LNCaP clone FGC (cell line): ENCODE results near the gene NANOS2.

ENCODE experiments used
- DNase-seq: peaks from one replicate; pipeline ENCODE4 v3.0.0-alpha.2; 2011; ENCODE audit warnings: low read depth
- H3K4me3 ChIP-seq: 2 replicates; pipeline ENCODE4 v1.5.1; 2011; ENCODE audit warnings: mild to moderate bottlenecking, low read depth, low read length, control low read depth
- CTCF ChIP-seq: IDR thresholded peaks from 2 replicates; pipeline ENCODE4 v1.5.1; 2012; ENCODE audit warnings: mild to moderate bottlenecking; ENCODE audit not compliant: control insufficient read depth, insufficient read depth; ENCODE audit errors: extremely low read depth

The NANOS2 gene

DNA sequence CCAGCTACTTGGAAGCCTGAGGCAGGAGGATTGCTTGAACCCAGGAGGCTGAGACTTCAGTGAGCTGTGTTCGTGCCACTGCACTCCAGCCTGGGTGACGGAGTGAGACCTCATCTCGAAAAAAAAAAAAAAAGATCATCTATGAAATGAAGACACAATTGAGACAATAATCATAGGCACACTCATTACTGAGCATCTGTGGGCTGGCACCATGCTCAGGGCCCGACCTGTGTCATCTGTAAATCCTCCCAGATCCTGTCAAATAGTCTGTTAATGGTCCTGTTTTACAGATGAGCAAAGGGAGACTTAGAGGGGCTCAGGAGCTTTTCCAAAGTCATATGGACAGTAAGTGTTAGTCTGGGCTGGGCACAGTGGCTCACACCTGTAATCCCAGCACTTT, 4.1 kb upstream of the NANOS2 start:
- no peak for TF ChIP-seq CTCF

GRCh38 chr19:45917421-45918091, 3.0 kb upstream of the NANOS2 start:
- TF ChIP-seq CTCF, result no peak
- no peak for DNase-seq
- no peak overlapping the region for H3K4me3 ChIP-seq

More for the DNA sequence above, 4.1 kb upstream of the NANOS2 start:
- no peak for DNase-seq
- no peak overlapping the region for H3K4me3 ChIP-seq

DNA sequence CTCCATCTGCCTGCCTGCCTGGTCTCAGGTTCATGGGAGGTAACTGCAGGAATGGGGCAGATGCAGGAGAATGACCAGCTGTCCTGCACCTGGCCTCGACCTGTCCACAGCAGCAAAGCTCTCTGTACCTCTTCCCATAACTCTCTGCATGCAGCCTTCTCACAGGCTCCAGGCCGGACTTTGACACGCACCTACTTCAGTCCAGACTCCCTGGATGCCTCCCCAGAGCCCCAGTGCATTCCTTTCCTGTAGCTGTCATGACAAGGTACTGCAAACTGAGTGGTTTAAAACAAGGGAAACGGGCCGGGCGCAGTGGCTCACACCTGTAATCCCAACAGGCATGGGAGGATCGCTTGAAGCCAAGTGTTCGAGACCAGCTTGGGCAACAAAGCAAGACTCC, 3.3 kb downstream of the NANOS2 start:
- no peak for TF ChIP-seq CTCF
- H3K4me3 ChIP-seq, result no peak overlapping the region
- no peak for DNase-seq

GRCh38 chr19:45908956-45909355, 5.6 kb downstream of the NANOS2 start:
- H3K4me3 ChIP-seq, result no peak overlapping the region
- TF ChIP-seq CTCF, result no peak
- no peak for DNase-seq

- no peak overlapping the region for H3K4me3 ChIP-seq
- no peak for TF ChIP-seq CTCF
- DNase-seq, result no peak
Measured at GRCh38 chr19:45906221-45906620, 8.4 kb downstream of the NANOS2 start.

DNA sequence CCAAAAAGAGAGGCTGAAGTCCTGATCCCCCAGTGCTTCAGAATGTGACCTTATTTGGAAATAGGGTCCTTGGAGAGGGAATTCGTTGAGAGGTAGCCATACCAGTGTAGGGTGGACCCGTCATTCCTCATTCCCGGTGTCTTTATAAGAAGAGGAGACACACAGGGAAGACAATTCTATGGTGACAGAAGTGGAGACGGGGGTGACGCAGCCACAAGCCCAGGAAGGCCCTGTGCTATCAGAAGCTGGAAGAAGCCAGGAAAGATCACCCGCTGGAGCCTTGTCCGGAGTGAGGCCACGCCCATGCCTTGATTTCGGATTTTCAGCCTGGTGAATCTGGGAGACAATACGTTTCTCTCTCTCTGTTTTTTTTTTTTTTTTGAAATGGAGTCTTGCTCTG, 9.6 kb downstream of the NANOS2 start:
- TF ChIP-seq CTCF, result no peak
- DNase-seq, result no peak
- no peak overlapping the region for H3K4me3 ChIP-seq
